GM12873 (cell line): ENCODE results near the gene HEY2.

ENCODE experiments used
- TF ChIP-seq, protein P1 (sequence below): IDR thresholded peaks from 2 replicates; pipeline ENCODE4 v1.5.1; 2012; ENCODE audit warnings: low read depth, mild to moderate bottlenecking, moderate library complexity, low read length, control low read depth; ENCODE audit not compliant: insufficient read depth; ENCODE audit errors: missing control alignments

HEY2 gene

DNA sequence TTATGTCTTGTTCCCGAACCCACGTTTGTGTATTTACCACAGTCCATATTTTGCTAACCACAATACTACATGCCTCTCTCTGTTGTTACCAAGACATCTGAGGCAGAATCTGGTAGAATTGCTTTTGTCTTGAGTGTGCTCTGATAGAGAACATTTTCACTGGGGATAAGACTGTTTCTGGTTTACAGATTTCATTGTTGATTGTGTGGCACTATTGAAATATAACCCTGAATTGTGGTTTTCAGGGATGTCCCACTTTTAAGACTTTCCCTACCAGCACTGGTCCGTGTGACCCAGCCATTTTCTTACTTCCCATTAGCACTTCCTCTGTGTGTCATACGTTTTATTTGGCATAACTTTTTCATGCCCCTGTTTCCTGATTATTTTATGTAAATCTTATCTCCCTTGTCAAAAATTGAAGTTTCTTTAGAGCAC lies 53.5 kb downstream of the HEY2 start:
- TF ChIP-seq, protein P1, sequence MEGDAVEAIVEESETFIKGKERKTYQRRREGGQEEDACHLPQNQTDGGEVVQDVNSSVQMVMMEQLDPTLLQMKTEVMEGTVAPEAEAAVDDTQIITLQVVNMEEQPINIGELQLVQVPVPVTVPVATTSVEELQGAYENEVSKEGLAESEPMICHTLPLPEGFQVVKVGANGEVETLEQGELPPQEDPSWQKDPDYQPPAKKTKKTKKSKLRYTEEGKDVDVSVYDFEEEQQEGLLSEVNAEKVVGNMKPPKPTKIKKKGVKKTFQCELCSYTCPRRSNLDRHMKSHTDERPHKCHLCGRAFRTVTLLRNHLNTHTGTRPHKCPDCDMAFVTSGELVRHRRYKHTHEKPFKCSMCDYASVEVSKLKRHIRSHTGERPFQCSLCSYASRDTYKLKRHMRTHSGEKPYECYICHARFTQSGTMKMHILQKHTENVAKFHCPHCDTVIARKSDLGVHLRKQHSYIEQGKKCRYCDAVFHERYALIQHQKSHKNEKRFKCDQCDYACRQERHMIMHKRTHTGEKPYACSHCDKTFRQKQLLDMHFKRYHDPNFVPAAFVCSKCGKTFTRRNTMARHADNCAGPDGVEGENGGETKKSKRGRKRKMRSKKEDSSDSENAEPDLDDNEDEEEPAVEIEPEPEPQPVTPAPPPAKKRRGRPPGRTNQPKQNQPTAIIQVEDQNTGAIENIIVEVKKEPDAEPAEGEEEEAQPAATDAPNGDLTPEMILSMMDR = no peak

DNA sequence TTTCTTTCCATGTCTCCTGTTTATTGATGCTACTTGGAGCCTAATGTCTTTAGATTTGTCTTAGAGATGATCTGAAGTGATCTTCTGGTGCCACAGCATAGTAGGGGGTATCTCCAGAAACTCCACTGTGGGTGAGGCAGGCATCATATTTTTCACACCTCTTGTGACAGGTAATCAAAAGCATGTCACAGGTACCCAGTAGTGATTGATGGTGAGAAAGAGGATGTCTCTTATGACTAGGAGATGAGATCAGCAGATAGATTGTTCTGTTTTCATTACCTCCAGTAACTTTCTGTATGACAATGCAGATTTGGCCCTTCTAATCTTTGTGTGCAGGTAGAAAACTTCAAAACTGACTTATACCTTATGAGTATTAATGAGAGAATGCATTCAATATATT lies 54.8 kb downstream of the HEY2 start:
- TF ChIP-seq, protein P1 = no peak

DNA sequence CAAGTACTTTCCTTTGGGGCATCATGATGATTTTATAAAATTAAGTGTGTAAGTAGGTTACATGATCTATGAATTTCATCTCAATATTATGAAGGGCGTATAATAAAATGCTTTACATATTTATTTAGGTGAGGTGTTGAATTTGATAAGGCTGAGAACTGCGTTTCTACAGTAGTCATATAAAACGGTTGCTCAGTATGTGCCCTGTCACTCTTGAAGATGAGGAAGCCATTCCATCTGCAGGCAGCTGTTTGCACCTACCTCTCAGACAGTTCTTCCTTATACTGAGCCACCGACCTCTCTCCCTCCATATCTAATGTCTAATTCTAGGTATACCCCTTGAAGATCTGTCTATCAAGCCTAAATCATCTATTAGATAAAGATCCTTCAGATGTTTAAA lies 57.4 kb downstream of the HEY2 start:
- TF ChIP-seq, protein P1 = no peak

DNA sequence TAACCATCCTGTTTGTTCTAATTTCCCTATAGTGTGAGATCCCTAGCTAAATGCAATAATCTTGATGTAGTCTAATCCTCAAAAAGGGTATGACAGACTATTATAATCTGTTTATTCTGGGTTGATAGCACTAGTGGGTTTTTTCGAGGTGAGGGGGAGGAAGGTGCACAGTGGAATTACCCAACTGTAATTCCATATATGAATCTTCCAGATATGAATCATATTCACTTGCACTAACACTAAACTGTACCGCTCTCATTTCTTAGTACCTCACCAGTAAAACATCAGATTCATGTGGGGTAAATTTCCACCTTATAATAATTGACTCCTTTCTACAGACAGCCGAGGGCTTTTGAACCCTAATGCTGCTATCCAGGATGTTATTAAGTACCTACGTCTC lies 57.9 kb downstream of the HEY2 start:
- TF ChIP-seq, protein P1 = no peak

DNA sequence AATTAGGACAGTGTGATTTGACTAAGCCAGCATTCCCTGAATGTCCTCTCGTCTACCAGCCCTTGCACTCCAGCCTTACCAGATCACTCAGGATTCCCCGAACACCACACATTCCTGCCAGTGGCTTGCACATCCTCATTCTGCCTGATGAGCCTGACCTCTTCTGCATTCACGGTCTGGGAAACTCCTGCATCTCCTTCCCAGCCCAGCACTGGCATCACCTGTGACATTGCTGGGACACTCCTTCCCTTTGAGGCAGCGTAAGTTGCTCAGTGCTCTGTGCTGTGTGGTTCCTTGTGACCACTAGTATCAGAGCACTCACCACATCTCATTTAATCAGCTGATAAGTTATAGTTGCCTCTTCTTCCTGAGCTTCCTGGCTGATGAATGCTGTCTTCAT lies 58.6 kb downstream of the HEY2 start:
- TF ChIP-seq, protein P1 = no peak

DNA sequence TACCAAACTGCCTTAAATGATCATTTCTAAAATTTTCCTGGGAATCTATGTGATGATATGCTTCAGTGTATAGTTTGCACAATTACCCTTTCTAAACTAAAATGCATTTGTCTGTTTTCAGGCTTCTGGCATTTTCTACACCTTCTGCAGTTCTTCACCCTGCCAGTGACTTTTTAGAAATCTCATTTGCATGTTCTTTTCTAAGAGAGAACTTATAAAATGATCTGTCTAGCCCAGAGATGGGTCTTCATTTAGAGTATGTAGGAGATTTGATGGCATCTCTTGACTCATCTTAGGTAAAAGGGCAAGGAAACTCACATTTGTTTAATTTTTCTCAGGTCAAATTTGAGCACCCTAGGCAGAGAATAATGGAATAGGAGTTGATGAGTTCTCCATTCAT lies 59.2 kb downstream of the HEY2 start:
- TF ChIP-seq, protein P1 = no peak

DNA sequence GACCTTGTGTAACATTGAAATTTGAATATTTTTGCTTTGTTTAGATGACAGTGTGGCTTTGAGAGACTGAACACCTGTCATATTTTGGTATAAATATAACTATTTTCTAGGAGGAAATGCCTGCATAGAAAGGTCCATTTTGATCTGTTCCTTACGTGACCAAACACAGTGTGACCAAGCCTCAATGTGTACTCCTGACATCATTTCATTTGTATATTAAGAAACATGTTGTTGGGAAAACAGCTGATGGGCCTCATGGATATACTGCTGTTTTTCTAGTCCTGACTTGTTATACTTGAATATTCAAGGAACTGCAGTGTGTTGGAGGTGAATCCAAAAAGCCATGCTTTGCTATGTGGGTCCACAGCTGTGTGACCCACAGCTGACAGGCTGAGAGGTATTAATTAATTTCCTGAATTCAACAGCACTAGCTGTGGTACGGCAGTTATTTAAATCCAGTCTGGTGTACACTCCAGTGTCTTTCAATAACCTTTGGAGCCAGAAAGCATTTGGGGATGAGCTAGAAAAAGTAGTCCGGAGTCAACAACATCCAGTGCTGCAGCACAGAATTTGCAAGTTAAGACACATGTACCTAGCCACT lies 60.2 kb downstream of the HEY2 start:
- TF ChIP-seq, protein P1 = no peak
